CD4-positive, alpha-beta T cell treated with Interferon alpha-2 for 1 hour (primary cell): ENCODE results near the gene SAMD4B.

Experiments
- DNase-seq, 2 donors: peaks; one replicate each; pipeline ENCODE4 v3.0.0-alpha.2; 2020 to 2022

Gene SAMD4B

DNA sequence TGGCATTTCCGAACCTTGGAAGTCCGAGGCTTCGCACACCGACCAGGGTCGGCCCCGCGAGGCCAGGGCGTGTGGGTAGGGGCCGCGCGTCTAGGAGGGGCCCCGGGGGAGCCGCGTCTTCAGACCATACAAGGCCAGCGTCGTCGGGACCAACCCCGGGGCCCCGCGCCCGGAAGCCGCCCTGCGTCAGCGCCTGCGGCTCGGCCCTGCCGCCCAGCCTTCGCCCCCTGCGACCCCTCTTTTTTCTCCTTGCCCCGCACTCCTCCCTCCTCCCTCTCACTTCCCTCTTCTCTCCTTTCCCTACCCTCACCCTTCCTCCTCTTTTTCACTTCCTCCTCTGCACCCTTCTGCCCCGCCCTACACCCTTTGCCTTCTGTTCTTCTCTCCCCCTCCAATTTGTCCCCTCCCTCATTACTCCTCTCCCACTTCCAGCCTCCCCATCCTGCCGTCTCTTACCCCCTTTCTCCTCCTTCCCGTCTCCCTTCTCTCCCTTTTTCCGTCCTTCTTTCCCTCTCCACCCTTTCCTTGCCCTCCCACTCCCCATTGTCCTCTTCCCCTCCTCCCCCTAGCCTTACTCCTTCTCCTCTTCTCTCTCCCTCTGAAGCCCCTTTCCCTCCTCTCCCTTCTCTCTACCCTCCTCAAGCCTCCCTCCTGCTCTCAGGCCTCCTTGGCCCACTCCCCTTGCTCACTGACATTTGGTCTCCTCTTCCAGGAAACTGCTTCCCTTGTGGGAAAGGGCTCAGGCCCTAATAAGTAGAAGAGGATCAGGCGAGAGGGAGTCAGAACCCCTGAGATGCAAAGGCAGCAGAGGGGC is 68.0 kb downstream of the SAMD4B start:
- DNase-seq = peak; percentile 90 to 91

DNA sequence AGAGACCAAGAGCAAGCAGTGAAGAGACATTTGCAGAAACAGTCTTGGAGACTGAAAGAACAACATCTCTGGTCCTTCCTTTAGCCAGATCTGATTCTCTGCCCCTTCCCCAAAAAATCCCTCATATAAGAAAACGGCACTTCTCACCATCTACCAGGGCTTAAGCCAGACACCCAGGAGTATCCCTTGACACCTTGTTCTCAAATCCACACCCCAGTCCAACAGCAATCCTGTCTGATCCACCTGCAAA is 68.5 kb downstream of the SAMD4B start:
- no peak for DNase-seq

DNA sequence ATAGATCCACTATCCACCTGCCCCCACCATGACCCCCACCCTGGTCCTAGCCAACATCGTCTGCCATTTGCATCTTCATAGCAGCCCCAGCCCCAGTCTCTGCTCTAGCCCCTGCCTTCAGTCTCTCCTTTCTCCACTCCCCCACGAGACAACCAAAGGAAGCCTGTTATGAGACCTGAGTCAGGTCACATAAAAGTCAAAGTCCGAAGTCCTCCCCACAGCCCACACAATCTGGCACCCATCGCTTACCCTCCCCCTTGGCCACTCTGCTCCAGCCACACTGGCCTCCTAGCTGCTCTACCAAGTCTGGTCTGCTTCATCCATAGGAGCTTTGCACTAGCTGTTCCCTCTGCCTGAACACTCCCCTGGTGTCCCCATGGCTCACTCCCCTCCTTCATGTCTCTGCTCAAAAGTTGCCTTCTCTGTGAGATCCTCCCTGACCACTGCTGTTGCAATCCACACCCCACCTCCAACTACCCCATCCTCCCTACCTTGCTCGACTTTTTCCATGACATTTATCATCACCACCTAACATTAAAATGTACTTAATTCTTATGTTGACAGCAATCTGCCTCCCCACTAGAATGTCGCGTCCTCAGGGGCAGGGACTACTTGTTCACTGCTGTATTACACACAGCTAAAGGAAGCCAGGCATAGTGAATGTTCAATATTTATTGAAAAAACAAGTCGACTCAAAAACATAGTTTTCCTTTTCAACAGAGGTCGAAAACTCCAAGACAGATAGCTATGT is 69.0 kb downstream of the SAMD4B start:
- DNase-seq = peak; percentile 75 to 79

DNA sequence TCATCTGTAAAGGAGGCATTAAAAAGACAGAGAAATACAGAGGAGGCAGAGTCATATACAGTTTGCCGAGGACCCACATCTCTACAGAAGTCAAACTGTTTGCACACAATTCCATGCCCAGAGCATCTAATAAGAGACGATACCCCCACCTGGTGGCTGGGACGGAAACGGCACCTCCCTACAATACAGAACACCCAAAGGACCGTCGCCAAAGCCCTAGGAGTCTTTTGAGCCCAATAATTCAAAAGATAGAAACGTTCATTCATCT is 69.5 kb downstream of the SAMD4B start:
- DNase-seq = peak; percentile 92 to 94

DNA sequence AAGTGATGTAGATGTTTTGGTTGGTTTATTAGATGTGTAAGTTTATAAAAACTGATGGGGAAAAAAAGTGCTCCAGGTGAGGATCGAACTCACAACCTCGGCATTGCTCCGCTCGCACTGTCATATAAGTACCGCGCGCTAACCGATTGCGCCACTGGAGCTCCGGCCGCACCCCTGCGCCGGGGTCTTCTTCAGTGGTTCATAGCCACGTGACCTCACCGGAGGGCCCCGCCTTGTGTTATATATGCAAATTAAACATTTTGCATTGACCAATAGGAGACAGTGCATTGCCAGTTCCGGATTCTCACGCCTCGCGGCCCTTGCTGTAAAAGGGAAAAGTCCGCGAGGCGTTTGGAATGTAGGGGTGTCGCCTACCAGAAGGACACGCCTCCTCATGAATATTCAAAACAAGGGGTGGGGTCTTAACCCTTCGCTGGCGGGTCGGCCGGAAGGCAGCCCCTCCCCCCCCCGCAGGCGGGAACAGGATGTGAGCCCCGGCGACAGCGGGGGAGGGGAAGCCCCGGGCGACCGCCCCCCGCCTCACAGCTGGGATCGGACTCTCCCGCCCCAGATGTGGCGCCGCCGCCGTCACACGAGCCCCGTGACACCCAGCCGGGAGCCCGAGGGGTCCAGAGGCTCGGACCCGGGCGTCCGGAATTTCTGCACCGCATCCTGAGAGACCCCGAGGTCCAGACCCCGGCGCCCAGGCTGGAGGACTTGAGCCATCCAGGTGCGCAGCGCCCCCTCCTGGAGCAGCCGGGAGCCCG is 70.1 kb downstream of the SAMD4B start, which contains the start of gene PLEKHG2:
TSS of gene PLEKHG2 (plus strand) at position 570 of the 767 bp plus-strand sequence. CDS start 1,418 bp downstream, outside the sequence.
- peak; percentile 98 to 99 for DNase-seq

DNA sequence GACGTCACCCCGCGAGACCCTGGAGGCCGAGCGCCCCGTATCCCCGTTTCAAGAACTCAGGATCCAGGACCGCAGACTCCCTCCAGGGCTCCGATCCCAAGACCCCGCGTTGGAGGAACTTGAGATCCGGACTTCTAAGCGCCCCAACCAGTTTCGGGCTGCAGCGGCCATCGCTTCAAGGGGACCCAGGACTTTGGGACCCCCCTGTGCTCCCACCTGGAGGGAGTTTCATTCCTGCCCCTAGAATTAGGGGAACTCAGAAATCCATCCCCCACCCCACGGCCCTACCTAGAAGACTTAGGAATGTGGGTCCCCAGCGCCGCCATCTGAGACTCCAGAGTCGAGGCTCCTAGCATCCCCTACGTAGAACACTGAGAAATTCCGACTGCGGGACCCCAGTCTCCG is 70.6 kb downstream of the SAMD4B start:
- no peak for DNase-seq

DNA sequence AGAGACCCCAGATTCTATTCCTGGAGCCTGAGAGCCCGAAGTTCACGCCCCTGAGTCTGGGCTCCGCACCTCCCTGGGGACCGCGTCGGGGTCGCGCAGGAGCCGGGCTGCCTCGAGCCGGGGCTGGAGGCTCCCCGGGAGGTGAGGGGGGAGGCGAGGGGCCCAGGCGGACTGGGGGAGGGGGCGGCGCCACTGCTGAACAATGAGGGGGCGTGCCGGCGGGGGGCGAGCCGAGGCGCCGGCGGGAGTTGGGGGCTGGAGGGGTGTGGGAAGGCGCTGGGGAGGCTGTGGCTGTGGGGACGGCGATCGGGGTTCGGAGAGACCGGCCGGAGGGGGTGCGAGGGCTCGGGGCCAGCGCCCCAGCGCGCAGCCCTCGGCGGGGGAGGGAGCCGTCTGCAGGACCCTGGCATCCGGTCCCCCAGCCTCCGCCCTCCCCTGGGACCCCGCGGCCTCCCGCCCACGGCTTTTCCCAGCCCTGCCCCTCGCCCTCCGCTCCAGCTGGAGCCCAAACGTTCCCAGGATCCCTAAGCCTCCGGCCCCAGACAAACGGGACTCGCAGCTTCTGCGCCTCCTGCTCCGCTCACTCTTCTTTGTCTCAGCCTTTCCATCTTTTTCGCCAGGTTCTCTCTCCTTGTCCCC is 71.2 kb downstream of the SAMD4B start:
- peak; percentile 41 to 57 for DNase-seq

DNA sequence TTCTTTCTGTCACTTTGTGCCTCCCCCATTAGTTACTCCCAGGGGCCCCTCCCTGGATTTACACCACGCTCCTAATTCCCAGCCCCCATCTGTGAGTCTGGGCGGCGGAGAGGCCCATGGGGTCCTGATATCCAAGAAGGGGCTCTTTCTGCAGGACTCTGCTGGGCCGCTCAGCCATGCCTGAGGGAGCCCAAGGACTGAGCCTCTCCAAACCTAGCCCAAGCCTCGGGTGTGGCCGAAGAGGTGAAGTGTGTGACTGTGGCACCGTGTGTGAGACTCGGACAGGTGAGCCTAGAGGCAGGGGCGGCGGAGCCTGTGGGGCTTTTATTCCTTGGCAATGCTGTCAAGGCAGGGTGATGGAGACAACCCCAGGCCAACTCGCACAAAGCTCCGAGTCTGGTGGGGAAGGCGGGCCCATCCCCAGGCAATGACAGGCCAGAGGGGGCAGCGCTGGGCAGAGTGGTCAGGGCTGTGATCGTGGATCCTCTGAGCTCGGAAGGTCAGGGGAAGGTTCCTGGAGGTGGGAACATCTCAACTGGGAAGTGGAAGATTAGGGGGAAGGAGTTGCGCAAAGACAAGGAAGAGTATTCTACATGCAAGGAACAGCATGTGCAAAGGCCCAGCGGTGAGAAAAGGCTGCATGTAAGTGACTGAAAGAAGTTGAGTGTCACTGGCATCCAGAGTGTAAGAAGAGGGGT is 71.8 kb downstream of the SAMD4B start:
- DNase-seq = peak in 1 of 2 donors; percentile 43

DNA sequence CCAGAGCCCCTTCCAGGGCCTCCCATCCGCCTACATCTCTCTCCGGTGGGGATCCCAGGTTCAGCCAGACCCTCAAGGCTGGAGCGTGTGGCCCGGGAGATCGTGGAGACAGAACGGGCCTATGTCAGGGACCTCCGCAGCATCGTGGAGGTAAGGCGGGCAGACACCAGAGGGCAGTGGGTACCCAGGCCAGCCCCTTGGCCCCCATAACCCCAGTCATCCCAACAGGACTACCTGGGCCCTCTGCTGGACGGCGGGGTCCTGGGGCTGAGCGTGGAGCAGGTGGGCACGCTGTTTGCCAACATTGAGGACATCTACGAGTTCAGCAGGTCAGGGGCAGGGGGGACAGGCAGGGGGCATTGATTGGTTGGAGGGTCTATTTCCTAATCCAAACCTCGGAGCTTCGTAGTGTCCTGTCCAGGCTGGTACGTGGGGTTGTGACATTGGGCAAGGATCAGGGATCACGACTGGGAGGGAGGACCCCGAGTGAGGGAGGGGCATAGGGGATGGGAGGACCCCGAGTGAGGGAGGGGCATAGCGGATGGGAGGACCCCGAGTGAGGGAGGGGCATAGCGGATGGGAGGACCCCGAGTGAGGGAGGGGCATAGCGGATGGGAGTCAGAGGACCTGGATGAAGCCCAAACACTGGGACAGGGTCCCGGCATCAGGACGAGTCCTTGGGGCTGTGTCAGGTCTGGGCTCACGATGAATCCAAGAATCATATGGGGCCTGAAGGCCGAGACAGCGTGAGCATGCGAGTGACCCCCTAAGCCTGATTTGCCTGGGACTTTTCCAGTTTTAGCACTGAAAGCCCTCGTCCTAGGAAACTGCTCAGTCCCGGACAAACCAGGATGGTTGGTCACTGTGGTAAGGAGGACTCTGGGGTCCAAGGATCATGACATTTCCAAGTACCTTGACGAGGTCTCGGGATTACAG is 73.2 kb downstream of the SAMD4B start:
- DNase-seq = peak in 1 of 2 donors; percentile 37

DNA sequence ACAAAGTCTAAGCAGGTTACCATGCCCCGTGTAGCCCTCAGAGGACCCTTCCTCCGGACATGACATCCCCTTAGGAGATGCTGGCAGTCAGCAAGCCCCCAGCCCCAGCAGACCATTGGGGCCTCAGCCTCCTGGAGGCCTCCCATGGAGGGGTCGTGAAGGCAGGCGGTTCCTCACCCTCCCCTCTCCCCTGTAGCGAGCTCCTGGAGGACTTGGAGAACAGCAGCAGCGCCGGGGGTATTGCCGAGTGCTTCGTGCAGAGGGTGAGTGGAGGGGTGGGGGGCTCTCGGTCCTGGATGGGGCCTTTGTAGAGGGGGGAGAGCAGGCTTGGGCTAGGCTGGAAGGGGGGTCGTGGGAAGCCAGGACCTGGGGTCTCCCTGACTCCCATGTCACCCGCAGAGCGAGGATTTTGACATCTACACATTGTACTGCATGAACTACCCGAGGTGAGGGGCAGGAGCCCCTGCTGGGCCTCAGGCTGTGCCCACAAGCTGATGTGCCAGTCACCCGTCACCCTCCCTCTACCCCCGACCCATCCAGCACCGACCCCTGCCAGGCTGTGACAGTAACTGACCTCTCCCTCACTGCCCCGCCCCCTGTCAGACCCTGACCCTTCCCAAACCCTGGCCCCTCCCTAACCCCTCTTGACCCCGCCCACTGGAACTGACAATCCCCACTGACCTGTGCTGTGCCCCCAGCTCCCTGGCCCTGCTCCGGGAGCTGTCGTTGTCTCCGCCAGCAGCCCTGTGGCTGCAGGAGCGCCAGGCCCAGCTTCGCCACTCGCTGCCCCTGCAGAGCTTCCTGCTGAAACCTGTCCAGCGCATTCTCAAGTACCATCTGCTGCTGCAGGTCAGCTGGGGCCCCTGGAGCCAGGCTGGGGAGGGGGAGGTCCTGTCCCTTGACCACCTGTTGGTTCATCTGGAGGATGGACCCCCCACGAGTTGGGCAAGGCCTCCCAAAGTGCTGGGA is 74.2 kb downstream of the SAMD4B start:
- DNase-seq = peak in 1 of 2 donors; percentile 36

DNA sequence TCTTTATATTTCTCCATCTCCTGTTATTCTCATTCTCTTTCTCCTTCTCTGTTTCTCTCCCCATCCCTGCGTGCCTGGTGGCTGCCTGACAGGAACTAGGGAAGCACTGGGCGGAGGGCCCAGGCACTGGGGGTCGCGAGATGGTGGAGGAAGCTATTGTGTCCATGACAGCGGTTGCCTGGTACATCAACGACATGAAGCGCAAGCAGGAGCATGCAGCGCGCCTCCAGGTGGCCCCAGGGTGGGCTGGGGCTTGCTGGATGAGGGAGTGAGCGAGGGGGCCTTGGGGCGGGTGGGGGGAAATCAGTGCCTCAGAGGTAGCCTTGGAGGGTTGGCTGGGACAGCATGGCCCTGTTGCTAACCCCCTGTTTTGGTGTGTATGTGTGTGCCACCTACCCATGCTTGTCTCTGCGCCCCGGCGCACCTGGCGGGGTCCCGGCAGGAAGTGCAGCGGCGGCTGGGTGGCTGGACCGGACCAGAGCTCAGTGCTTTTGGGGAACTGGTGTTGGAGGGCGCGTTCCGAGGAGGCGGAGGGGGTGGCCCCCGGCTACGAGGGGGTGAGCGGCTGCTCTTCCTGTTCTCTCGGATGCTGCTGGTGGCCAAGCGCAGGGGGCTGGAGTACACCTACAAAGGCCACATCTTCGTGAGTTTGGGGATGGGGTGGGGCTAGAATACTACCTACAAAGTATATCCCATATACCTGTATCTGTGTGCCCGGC is 75.4 kb downstream of the SAMD4B start:
- peak in 1 of 2 donors; percentile 22 for DNase-seq

DNA sequence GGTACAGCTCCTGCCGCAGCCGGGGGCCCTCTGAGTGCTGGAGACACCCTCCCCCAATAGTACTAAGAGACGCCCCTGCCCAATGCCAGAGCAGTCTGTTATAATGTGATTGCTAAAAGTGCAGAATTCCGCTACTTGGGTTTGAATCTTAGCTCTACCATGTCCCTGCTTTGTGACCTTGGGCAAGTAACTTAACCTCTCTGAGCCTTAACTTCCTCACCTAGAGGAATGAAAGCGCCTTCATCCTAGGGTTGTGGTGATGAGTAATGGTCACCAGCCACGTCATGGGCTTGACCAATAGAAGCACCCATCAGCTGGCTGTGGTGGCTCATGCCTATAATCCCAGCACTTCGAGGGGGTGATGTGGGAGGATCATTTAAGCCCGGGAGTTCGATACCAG is 76.8 kb downstream of the SAMD4B start:
- DNase-seq = no peak

DNA sequence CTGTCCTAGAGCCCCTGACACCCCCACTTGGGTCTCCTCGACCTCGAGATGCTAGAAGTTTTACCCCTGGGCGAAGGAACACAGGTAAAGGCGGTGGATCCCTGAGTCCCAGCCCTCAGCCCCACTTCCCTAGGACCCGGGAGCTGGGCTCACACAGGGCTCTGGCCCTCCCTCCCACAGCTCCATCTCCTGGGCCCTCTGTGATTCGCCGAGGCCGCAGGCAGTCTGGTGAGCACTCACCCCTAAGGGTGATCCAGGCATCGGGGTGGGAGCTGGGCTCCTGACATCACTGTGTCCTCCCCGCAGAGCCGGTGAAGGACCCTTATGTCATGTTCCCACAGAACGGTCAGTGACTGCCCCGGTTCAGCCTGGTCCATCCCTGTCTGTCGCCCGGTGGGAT is 78.5 kb downstream of the SAMD4B start:
- DNase-seq = no peak

DNA sequence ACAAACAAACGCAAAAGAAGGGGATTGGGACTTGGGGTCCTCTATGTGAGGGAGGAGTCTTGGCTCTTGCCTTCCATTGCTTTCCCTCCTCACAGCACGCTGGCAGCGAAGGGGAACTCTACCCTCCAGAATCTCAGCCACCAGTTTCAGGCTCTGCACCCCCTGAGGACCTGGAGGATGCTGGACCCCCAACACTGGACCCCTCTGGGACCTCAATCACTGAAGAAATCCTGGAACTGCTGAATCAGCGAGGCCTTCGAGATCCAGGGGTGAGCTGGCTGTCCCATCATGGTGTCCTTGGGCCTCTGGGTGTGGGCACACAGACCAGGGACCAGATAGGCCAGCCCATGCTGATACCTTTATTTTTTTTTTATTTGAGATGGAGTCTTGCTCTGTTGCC is 79.8 kb downstream of the SAMD4B start:
- no peak for DNase-seq

DNA sequence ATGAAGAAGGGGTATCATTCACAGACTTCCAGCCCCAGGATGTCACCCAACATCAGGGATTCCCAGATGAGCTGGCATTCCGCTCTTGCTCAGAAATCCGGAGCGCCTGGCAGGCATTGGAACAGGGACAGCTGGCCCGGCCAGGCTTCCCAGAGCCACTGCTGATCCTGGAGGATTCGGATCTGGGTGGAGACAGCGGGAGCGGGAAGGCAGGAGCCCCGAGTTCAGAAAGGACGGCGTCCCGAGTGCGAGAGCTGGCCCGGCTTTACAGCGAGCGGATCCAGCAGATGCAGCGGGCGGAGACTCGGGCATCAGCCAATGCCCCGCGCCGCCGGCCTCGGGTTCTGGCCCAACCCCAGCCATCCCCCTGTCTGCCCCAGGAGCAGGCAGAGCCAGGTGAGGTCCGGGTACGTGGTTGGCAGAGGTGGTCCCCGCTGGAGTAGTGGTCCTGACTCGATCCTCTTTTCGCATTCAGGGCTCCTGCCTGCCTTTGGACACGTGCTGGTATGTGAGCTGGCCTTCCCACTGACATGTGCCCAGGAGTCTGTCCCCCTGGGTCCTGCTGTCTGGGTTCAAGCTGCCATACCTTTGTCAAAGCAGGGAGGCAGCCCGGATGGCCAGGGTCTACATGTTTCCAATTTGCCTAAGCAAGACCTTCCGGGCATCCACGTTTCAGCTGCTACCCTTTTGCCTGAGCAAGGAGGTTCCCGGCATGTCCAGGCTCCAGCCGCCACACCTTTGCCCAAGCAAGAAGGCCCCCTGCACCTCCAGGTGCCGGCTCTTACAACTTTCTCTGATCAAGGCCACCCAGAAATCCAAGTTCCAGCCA is 81.3 kb downstream of the SAMD4B start:
- peak in 1 of 2 donors; percentile 22 for DNase-seq

DNA sequence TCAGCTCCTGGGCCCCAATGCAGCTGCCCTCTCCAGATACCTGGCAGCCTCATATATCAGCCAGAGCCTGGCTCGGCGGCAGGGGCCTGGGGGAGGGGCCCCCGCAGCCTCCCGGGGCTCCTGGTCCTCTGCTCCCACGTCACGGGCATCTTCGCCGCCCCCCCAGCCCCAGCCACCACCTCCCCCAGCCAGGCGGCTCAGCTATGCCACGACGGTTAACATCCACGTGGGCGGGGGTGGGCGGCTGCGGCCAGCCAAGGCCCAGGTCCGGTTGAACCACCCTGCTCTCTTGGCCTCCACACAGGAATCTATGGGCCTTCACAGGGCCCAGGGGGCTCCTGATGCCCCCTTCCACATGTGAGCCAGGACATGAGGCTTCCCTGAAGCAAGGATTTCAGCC is 82.7 kb downstream of the SAMD4B start:
- DNase-seq = no peak

DNA sequence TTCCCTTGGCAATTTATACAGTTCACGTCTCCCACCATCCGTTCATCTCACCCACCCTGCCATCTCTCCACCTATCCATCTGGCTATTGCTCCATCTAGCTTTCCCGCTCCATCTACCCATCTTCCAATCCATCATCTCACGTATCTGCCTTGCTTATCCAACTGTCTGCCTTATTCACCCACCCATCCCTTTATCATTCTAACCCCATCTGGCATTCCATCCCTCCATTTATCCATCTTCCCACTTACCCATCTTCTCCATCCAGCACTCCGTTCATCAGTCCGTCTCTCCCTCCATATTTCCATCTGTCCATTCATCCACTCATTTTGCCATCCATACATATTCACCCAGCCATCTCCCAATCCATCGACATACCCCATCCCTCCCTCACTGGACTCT is 83.5 kb downstream of the SAMD4B start:
- peak in 1 of 2 donors; percentile 15 for DNase-seq

DNA sequence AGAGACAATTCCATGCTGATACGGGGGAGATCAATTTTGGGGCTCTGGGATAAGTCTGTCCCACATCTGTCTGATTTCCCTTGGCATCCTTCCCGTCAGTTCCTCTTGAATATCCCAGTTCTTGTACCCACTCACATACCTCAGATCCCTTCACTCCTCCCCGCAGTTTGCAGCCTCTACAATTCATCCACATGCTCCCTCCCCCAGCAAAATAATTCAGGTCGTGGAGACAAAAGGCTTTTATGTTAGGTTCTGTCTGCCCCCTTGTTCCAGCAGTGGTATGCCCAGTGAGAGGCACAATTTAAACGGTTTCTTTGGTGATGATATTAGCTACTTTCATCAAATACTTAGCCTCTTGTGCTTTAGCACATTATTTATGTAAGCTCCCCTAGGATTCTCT is 83.9 kb downstream of the SAMD4B start:
- DNase-seq = peak in 1 of 2 donors; percentile 16

DNA sequence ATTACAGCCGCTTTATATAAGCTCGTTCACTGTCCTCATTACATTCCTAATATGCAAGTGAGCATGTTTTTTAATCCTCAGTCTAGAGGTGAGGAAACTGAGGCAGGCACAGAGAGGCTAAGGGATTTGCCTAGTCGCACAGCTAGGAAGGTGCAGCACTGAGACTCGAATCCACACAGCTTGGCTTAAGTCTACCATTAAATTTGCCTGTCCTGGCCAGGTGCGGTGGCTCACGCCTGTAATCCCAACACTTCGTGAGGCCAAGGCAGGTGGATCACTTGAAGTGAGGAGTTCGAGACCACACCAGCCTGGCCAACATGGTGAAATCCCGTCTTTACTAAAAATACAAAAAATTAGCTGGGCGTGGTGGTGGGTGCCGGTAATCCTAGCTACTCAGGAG is 85.5 kb downstream of the SAMD4B start:
- no peak for DNase-seq
